DND-41 (cell line): ENCODE results near the gene FOXP1.

Experiments
- CTCF ChIP-seq: IDR thresholded peaks from 2 replicates; pipeline ENCODE4 v1.5.1; 2012; ENCODE audit warnings: borderline replicate concordance, low read length, moderate library complexity, mild to moderate bottlenecking; ENCODE audit not compliant: poor library complexity, severe bottlenecking; ENCODE audit errors: extremely low read depth
- EZH2 ChIP-seq: IDR thresholded peaks from 3 replicates; pipeline ENCODE4 v1.6.1; 2012; ENCODE audit warnings: borderline replicate concordance, low read depth, mild to moderate bottlenecking, moderate library complexity, low read length, inconsistent platforms; ENCODE audit not compliant: severe bottlenecking

GRCh38 chr3:71546821-71547220 is 36.7 kb downstream of the FOXP1 start:
- no peak for TF ChIP-seq CTCF
- no peak for TF ChIP-seq EZH2
